SW480 (cell line): Measurements from ENCODE around the gene CAV2.
"Not testable (repeated sequence)": the region's sequence is repeated elsewhere in the genome, so short reads cannot be mapped to it uniquely, and the experiment has no call there.

ENCODE experiments used
- DNase-seq: peaks from one replicate; pipeline ENCODE4 v3.0.0-alpha.2; 2016; ENCODE audit warnings: low spot score

The CAV2 gene

GRCh38 chr7:116499168-116500077, at the start of gene CAV2:
Gene CAV2 (plus strand): TSS chr7:116499738. CDS start chr7:116499782, 44 bp downstream.
- DNase-seq = peak; percentile 83

GRCh38 chr7:116449950-116450349, 49.6 kb upstream of the CAV2 start:
- DNase-seq = no peak

GRCh38 chr7:116451957-116452729, 47.4 kb upstream of the CAV2 start:
- no peak for DNase-seq

- no peak for DNase-seq
Observed at GRCh38 chr7:116454377-116454776, 45.2 kb upstream of the CAV2 start.

GRCh38 chr7:116455009-116455408, 44.5 kb upstream of the CAV2 start:
- DNase-seq = no peak

- DNase-seq = no peak
Observed at GRCh38 chr7:116455499-116455898, 44.0 kb upstream of the CAV2 start.

GRCh38 chr7:116461500-116461899, 38.0 kb upstream of the CAV2 start:
- DNase-seq = no peak

- no peak for DNase-seq
Observed at GRCh38 chr7:116463956-116464355, 35.6 kb upstream of the CAV2 start.

GRCh38 chr7:116464375-116464774, 35.2 kb upstream of the CAV2 start:
- DNase-seq = no peak

- DNase-seq = no peak
Observed at GRCh38 chr7:116465125-116465524, 34.4 kb upstream of the CAV2 start.

- DNase-seq = no peak
Observed at GRCh38 chr7:116468534-116468933, 31.0 kb upstream of the CAV2 start.

- no peak for DNase-seq
Observed at GRCh38 chr7:116477625-116478024, 21.9 kb upstream of the CAV2 start.

GRCh38 chr7:116478834-116479233, 20.7 kb upstream of the CAV2 start:
- no peak for DNase-seq

- no peak for DNase-seq
Observed at GRCh38 chr7:116483271-116483942, 16.1 kb upstream of the CAV2 start.

- DNase-seq = not testable (repeated sequence)
Observed at GRCh38 chr7:116484389-116484788, 15.1 kb upstream of the CAV2 start.

GRCh38 chr7:116487907-116488521, 11.5 kb upstream of the CAV2 start:
- DNase-seq = no peak

- DNase-seq = no peak
Observed at GRCh38 chr7:116490351-116490750, 9.2 kb upstream of the CAV2 start.

GRCh38 chr7:116491887-116492653, 7.5 kb upstream of the CAV2 start:
- no peak for DNase-seq

GRCh38 chr7:116492654-116493109, 6.9 kb upstream of the CAV2 start:
- no peak for DNase-seq

GRCh38 chr7:116493449-116493848, 6.1 kb upstream of the CAV2 start:
- DNase-seq = no peak

GRCh38 chr7:116494472-116494871, 5.1 kb upstream of the CAV2 start:
- no peak for DNase-seq
